Measurements from ENCODE around the gene MVD.

Gene MVD

DNA sequence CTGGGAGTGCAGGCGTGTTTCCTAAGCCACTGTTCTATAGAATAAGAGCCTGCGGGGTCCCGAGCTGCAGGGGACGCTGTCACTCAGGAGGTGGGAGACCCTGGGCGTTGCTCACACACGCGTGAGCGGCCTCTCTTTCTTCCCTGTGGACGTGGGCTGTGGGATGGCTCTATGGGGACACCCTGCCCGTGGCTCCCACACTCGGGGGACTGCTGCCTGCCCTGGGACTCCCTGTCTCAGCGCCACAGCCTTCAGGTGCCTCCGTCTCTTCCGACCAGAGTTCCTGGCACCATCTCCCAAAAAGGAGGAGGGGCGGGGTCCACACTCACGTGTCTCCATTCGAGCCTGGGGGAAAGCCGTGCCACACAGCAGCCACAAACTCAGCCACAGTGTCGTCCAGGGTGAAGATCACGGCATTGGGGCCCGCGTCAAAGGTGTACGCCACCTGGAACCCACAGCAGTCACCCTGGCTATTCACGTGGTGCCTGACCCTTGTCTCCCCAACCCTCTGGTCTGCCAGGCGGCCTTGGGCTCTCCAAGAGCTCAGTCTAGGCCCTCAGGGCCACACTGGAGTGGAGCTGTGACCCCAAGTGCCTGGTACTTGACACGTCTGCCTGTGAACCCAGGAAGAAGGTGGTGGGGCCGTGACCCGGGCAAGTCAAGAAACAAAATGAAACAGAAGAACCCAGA is 8.4 kb downstream of the MVD start:
- no peak for DNase-seq

DNA sequence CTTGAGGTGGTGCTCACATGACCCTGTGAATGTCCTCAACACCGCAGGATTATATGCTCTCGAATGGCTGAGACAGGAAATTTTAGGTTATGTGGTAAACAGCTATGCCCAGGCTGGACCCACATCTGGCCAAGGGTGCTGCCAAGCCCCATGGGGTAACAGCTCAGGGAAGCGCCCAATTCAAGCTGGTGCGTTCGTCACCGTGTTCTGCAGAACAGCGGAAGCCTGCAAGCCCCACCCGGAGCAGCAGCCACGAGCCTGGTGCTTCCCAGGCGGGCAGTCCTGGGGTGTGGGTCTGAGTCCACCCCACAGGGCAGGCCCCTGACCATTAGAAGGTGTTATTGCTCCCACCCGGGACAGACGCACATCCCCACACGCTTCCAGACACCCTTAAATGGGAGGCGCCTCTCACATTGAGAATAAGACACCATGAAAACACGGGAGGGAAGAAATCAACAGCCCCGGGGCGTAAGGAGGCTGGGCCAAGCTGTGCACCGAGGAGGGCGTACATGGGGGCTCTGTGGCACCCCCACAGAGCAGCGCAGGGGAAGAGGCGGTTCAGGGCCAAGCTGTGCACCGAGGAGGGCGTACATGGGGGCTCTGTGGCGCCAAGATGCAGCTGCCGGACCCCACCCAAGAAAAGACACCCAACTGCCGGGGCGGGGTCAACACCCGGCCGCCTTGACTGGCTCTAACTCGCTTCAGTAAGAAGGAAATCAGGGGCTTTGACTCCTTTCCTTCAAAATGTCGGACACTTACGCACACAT is 9.1 kb downstream of the MVD start:
- DNase-seq = no peak

DNA sequence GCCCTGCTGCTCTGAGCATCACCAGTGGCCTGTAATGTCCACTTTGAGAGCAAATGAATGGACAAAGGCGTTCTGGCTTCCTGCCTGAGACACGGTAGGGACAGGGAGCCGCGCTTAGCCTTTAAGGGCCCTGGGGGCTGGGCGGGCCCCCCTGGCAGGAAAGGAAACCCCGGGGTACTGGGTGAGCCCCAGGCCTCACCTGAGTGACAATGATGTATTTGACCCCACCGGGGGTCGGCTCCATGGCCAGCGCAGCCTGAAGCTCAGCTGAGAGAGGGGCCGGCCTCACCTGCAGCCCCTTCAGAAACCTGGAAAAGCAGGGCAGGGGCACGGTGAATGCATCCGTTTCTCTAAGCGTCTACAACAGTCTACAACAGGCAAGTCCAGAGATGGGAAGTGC is 9.8 kb downstream of the MVD start:
- DNase-seq = no peak

DNA sequence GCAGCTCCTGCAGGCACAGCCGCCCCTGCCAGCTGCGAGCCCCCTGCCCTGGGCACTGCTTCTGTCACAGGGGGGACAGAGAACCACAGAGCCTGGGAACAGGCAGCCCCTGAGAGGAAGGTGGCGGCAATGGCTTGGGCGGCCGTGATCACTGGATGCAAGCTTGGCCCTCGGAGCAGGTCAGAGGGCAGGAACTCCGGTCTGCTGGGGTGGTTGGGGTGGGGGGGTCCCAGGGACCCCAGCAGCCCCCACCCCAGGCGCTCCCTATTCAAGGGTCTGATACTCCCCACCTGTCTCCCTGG is 10.2 kb downstream of the MVD start:
- no peak for DNase-seq

DNA sequence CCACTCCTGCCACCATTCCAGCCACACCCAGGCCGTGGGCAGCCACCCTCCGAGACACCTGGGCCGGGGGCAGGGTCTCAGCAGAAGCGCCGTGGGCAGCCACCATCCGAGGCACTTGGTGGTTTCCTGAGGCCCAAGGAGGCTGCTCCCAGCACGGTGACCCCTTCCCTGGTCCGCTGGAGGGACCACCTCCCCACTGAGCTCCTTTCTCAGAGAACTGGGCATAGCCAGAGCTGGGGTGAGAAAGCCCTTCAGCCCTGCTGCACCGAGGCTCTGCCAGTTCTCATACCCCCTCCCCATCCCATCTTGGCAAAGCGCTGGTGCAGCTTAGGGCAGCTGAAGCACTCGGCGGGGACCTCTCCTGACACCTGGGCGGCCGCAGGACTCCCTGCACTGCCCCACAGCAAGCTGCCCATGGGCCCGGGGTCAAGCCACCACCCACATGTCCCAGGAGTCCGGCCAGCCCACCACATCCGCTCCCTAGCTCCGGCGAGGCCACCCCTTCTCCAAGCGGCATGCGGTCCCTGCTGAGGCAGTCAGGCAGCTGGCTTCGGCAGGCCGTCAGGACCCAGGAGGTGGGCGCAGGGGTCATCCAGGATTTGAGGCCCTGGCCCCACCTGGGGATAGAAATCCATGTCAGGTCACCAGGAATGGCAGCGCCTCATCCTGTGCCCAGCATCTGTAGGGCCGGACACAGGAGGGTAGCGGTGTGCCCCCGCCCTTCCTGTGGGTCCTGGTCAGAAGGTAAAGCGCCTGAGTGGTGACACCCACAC is 10.7 kb downstream of the MVD start:
- no peak for DNase-seq

DNA sequence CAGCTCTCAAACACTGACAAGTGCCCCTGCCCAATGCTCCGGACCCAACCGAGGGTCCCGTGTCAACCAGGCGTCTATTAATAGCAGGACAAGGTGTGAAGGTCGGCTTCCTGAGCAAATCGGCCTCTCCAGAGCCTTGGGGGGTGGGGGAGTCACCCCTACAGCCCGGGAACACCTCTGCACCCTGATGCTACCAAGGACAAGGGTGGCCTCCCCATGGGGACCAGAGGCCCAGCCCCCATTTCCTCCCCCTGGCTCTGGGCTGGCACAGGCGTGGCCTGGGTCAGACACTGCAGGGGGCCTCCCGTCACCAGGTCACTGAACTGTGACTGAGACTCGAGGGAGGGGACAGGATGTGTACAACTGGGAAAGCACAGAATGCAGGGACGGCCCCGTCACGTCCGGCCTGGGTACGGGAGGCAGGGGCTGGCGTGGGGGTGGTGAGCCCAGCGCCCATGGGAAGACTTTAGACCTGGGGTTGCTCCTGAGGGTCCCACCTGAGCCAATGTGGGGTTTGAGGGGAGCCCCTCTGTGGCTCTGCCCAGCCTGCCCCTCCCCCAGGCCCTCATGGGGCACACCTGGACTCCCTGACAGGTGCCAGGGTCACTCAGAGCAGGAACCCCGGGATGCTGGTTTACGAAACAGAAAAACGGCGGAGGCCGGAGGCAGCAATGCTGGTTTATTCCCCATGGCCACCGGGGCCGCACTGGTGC is 11.5 kb downstream of the MVD start:
- peak; percentile 60 for DNase-seq

DNA sequence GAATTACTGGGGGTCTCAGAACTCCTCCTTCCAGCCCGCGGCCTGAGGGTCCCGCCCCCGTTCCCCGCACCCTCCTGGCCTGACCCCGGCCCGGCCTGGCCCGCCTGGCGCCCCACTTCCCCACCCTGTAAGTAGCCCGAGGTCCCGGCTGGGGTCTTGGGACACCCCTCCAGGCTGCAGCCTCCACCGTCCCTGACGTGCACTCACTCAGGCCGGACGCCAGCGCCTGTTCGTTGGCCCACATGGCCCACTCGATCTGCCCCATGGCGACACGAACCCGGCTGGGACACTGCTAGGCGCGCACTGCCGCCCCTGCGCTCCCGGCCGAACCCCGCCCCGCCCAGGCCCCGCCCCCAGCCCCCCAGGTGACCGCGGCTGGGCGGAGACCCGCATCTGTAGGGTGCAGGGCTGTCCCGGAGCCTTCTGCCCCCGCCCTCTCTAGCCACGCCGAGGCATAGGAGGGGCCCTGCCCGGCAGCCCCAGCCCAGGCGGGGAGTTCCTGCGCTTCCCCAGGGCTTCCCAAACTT is 12.1 kb downstream of the MVD start, which contains the start of gene CYBA:
CYBA (minus strand) TSS at position 305 of the 527 bp plus-strand sequence; CDS start at position 265, 40 bp downstream.
- peak; percentile 75 for DNase-seq

DNA sequence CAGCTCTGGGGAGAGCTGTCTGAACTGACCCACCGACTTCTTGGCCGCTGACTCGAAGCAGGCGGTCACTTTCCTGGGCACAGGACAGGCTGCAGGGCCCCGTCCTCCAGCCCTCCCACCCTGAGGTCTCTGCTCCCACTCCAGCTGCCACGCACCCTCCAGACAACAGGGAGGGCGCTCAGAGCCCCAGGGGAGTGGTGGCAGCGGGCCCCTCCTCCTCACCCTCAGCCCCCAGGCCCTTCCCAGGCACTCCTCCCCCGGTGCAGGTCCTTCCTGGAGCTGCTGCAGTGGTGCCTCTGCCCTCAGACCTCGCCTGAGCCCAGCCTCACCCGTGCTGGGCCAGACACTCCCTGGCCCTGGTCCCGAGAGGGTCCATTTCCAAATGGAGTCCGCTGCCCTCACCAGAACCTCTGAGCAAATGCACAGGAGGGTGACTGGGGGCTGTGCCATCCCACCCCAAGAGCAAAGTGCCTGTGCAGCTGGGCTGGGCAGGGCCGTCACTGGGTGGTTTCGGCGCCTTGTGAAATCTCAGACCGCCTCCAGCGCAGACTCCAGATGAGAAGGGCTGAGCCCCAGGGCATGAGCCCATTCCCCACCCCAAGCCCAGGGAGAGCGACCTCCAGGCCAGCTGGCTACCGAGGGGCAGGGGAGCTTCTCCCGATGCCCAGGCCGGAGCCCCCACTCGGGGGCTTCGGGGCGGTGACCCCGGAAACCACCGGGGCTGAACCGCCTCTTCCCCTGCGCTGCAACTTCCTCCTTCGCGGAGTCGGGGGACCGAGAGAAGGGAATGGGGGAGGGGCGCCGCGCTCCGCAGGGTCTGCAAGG is 12.8 kb downstream of the MVD start:
- DNase-seq = peak; percentile 38

DNA sequence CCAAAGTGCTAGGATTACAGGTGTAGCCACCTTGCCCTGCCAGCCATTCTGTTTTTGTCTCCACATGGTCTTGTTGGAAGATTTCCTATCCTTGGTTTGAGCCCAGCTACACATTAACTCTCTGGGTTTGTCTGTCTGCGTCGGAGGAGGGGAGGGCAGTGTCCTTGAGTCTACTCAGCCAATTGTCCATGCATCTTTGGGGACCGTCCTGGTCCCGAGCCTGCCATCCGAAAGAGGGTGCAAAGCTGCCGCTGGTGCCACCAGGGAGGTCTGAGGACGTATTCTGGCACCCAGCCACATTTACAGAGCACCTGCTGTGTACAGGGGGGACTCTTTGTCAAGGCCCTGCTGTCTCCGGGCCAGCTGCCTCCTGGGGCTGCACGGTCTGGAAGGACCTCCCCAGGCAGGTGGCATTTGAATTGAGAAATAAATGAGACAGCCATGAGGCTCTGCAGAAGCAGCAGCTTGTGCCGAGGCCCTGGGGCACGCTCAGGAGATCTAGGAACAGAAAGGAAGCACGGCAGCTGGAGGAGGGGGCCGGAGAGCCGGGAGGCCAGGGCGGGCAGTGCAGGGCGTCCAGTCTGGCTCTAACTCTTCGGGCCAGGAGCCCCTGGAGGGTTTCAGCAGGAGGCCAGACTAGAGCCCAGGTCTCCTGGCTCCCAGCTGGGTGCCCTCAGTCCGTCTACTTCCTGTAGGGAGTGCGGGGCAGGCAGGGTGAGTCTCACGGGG is 13.5 kb downstream of the MVD start:
- no peak for DNase-seq

DNA sequence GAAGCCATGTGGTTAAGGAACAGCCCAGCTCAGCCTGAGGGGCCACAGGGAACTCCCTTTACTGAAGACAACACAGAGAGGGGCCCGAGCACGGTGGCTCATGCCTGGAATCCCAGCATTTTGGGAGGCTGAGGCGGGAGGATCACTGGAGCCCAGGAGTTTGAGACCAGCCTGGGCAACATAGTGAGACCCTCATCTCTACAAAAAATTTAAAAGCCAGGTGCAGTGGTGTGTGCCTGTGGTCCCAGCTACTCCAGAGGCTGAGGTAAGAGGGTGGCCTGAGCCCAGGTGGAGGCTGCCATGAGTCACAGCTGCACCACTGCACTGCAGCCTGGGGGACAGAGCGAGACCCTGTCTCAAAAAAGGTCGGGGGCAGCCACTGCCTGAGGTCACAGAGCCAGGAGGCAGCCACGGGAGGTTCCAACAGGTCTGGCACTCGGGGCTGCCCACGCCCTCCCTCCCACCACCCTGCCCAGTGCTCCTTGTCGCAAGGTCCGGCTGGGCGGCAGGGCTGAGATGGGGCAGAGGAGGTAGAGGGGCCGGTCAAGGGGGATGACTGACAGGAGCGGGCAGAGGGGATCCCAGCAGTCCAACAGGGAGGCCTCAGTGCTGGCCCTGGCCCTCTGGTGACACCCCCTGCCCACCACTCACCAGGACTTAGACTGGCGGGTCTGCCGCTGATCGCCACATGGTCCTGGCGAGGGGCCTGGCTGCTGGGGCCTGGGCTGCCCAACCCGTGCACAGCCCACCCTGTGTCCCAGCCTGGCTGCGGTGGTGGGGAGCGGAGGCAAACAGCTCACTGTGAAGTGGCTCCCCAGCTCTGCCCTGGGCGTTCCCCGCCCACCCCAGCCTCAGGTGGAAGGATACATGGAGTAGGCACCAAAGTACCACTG is 15.5 kb downstream of the MVD start:
- no peak for DNase-seq

DNA sequence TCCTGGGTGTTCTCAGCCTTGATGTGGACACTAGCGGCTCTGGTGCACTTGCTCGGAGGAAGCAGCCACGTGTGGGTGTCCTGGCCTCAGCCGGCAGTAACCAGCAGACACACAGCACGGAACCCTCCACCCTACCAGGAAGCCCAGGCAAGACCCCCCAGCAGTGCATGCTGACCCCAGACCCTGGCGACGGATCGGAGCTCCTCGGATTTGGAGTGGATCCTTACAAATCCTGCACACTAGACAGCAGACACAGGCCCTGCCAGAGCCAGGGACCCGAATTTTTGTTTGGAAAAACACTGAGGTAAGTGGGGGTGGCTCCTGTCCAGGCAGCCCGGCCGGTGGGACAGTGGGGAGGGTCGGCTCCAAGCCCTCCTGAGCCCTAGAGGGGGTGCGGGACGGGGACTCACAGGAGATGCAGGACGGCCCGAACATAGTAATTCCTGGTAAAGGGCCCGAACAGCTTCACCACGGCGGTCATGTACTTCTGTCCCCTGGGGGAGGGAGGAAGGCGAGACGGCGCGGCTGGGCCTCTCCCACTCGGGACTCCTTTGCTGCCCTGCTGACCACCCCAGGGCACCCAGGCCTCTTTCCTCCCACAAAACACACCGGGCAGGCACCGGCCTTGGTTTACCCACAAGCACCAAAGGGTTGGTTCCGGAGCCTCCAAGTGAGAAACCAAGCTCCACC is 16.4 kb downstream of the MVD start:
- no peak for DNase-seq

DNA sequence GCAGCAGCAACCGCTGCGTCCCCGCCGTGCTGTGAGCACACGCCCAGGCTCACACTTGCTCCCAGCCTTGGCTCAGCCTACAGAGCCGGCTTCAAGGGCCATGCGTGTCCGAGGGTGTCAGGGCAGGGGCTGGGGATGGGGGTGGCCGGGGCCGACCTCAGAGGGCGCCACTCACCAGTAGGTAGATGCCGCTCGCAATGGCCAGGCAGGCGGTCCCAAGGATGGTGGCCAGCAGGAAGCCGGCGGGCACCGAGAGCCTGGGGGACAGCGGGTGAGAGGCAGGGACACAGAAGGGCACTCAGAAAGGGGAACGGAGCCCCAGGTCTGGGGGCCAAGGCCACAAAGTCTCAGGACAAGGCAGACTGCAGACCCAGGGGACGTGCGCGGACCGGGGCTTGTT is 16.9 kb downstream of the MVD start:
- no peak for DNase-seq

DNA sequence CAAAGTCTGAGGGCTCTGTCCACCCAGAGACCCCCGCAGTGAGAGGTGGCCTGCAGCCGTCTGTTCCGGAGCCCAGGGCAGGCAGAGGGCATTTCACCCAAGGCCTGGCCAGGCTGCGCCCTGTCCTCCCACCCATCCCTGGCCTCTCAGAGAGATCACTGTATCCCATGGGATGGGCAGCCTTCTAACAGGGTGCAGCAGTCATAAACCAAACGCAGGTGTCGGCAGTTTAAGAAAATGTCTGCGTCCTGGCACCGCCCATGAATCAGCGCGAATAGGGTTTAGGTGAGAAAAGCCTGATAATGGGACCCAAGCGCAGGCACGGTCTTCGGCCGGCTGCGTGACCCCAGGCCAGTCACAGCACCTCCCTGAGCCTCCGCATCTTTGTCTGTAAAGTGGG is 17.4 kb downstream of the MVD start:
- no peak for DNase-seq

DNA sequence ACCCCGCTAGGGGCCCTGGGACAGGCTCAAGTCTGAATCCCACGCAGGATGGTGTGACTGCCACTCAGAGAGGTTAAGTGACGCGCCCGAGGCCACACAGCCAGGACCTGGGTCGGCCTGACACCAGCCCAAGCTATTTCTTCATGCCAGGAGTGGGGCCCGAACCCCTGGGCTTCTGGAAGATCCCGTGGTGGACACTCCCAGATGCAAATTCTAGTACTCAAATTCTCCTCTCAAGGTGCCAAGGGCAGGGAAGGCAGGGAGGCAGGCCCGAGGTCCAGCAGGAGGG is 19.3 kb downstream of the MVD start:
- no peak for DNase-seq

DNA sequence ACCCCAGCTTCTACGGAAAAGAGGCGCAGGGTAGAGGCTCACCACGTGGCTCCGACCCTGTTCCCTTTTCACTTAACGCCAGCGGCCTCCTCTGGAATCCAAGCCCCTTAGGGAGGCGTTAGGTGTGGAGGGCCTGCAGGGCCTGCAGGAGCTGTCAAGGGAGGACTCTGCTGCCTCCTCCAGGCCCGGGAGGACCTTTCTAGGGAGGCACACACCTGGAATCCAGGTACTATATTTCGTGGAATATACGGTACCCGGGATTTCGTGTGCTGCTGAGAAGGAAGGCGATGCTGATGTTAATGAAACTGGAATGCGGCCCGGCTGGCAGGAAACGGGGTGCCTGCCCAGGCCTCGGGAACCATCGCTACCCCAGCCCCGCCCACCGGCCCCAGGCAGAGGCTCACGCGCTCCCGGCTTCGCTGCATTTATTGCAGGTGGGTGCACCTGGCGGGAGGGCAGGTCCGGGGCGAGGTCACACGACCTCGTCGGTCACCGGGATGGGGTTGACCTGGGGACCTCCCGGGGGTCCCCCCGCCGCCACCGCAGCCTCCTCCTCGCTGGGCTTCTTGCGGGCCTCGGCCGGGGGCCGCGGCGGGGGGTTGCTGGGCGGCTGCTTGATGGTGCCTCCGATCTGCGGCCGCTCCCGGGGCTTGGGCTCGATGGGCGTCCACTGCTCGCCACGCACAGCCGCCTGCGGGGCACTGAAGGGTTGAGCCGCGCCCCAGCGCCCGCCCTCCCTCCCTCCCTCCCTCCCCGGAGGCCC is 19.8 kb downstream of the MVD start:
- no peak for DNase-seq

DNA sequence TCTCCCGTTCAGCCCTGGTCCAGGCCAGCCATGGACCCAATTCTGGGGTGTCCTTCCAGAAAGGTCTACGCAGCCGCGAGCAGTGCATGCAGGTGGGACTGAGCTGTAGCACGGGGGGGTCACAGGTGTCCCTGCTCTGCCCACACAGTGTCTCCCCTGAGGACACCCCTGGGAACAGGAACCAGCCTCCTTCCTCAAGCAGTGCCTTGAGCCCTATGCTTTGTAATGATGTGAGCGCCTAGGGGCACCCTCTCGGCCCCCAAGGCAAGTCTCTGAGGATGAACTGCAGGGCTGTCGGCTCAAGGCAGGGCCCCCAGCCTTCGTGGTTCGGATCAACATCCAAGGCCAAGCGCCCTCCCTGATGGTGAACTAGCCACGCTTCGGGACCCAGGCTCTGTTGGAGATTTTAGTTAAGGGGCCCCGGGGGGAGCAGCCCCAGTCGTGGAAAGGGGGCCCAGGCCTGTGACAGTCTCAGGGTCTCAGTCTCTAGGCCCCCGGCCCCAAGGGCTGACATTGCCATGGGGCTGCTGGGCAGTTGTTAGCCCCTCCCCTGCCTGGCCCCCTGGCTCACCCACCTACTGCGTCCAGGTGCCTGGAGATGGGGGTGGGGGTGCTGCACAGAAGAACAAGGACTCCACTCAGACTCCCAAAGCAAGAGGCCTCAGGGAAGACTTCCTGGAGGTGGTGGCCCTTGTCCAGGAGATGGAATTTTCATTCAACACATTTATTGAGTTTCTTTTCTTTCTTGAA is 22.2 kb downstream of the MVD start:
- DNase-seq = no peak

DNA sequence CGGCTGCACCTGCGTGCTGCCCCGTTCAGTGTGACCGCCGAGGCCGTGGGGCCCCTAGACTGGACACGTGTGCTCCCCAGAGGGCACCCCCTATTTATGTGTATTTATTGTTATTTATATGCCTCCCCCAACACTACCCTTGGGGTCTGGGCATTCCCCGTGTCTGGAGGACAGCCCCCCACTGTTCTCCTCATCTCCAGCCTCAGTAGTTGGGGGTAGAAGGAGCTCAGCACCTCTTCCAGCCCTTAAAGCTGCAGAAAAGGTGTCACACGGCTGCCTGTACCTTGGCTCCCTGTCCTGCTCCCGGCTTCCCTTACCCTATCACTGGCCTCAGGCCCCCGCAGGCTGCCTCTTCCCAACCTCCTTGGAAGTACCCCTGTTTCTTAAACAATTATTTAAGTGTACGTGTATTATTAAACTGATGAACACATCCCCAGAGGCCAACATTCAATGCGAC is 22.8 kb downstream of the MVD start:
- DNase-seq = no peak
